ENCODE measurements around the gene NCKAP5.
A peak's percentile ranks its signal among the peaks of the same experiment; 100 is the strongest.

NCKAP5 gene

DNA sequence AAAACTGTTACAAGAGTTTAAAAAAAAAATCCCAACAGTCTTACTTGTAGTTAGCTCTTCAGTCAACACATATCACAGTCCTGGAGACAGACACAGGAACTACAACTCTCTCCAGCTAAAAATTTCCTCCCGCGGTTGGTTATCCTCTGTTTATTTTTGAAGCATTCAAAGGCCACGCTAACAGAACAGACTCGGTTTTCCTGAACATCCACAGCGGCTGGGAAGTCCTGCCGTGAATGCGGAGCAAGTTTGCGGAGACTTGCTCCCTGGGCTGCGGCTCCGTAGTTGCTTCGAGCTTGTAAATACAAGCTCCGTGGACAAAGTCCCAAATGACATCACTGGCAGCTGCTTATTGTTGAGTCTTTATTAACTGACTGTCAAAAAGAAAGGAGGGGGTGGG, at the start of gene NCKAP5:
NCKAP5 (minus strand) TSS at position 292 of the 400 bp plus-strand sequence. CDS start 50,937 bp downstream, outside the sequence.
- no peak for DNase-seq

- no peak for DNase-seq
Observed at GRCh38 chr2:133609664-133610063, 41.4 kb upstream of the NCKAP5 start.

GRCh38 chr2:133608291-133608690, 40.0 kb upstream of the NCKAP5 start:
- DNase-seq = no peak

DNA sequence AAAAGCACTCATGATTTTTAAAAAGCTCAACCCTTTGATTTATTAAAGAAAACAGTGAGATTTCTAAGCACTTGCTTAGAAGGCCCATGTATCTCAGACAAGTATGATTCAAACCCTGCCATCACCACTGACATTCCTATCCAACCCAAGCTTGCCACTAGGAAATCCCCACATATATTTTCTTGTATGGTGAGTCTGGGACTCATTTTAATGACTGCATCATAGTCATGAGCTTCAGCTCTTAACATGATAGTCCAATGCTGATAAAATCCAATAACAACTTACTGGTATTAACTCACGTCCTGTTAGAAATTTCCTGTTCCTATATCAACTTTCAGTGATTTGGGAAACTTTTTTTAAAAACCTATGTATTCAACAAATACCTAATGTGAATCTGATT, 39.4 kb upstream of the NCKAP5 start:
- DNase-seq = no peak

DNA sequence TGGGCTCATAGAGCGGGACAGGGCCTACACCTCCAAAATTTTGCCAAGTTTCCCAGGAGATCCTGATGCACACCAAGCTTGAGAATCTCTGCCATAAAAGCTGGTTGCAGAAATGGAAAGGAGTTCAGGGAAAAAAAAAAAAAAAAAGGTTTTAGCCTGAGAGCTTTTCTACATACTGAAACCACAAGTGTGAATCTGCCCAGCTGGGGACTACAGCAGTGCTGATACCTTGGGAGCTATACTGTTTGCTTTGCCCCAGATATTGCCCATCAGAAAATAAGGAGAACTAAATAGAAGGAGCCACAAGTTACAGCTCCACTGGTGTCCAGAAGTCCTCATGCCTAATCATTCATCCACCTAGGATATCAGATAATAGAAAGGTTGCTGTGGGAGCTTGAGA, 38.4 kb upstream of the NCKAP5 start:
- no peak for DNase-seq

GRCh38 chr2:133605766-133606137, 37.5 kb upstream of the NCKAP5 start:
- DNase-seq = no peak

GRCh38 chr2:133605011-133605765, 36.9 kb upstream of the NCKAP5 start:
- no peak for DNase-seq

GRCh38 chr2:133603109-133603508, 34.8 kb upstream of the NCKAP5 start:
- DNase-seq = no peak

DNA sequence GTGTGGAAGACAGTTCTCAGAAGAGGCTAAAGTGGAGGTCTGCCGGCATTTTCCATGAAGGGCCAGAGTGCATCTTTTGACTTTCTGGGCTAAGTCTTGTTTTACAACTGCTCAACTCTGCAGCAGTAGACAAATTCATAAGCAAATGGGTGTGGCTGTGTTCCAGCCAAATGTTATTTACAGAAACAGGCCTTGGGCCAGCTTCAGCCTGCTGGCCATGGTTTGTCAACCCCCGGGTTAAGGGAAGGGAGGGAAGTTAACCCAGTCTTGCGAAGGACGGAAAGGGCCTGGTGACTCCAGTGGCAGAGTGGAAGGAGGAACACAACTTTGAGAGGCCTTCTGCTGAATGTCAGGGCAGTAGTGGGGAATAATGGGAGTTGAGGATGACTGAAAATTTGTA, 34.3 kb upstream of the NCKAP5 start:
- DNase-seq = no peak

GRCh38 chr2:133600266-133600928, 32.1 kb upstream of the NCKAP5 start:
- no peak for DNase-seq

GRCh38 chr2:133599811-133600210, 31.5 kb upstream of the NCKAP5 start:
- no peak for DNase-seq

- no peak for DNase-seq
Observed at GRCh38 chr2:133599211-133599803, 31.0 kb upstream of the NCKAP5 start.

- no peak for DNase-seq
Observed at GRCh38 chr2:133598769-133599168, 30.5 kb upstream of the NCKAP5 start.

GRCh38 chr2:133596701-133597393, 28.6 kb upstream of the NCKAP5 start:
- DNase-seq = no peak

DNA sequence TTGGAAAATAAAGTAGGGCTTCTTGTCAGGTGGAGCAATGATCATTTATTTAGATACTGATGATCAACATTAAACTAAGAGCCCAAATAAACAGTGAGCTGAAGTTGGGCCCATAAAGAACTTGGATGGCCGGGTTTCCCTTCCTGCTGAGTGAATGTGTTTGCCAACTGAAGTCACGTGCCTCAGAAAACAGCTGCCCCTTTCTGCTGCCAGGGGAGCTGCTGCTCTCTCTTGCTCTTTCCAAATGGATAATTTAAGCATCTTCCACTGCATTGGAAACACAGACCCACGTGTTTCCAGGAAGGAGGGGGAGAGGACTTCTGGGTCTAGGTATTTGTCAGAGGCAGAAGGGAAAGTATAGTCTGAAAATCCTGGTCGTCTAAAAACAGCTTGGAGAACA, 22.9 kb upstream of the NCKAP5 start:
- peak; percentile 72 for DNase-seq

DNA sequence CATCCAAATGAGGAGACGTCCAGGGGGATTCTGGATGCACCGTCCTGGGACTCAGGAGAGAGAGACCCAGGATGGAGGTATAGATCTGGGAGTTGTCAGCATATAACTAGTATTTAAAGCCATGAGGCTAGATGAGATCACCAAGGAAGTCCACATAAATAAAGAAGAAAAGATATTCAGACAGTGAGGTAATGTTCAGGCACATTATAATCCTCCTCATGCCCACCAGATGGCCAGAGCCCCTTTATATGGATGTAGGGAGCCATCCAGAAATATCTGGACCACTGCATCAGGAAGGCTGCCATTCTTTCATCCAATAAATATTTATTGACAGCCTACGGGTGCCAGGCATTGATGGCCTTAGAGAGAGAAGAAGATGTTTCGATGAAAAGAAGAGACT, 21.2 kb upstream of the NCKAP5 start:
- no peak for DNase-seq

DNA sequence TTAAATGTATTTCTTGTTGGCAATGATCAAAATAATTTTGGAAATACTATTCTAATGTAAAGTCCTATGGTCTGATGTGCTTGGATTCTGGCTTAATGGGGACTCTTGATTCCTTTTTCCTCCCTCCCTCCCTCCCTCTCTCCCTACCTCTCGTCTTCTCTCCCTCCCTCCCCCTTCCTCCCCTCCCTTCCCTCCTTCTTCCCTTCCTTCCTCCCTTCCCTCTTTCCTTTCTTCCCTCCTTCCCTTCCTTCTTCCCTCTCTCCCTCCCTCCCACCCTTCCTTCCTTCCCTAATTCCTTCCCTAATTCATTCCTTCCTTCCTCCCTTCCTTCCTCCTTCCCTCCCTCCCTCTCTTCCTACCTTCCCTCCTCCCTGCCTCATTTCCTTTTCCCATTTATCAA, 19.9 kb upstream of the NCKAP5 start:
- no peak for DNase-seq

- DNase-seq = no peak
Observed at GRCh38 chr2:133586978-133587377, 18.7 kb upstream of the NCKAP5 start.

- DNase-seq = peak; percentile 25
Observed at GRCh38 chr2:133581010-133581760, 12.9 kb upstream of the NCKAP5 start.

DNA sequence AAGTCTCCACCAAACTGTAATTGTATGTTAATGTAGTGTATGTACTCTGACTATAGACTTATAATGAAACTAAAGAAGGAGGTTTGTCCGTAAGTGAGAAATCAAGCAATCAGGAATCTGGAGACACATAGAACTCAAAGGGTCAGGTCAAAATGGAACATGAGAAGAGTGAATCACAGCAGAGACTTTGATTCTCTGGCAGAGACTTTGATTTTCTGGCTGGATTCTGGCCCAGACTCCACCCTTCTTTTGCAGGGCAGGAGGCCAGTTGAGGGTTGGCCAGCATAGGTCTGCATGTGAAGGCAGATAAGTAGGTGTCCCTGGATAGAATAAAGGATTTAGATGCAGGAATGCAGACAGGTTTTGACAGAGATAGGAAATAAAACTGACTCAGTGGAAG, 11.0 kb upstream of the NCKAP5 start:
- no peak for DNase-seq

GRCh38 chr2:133576714-133577113, 8.5 kb upstream of the NCKAP5 start:
- DNase-seq = no peak

- DNase-seq = no peak
Observed at GRCh38 chr2:133574620-133575019, 6.4 kb upstream of the NCKAP5 start.

GRCh38 chr2:133574186-133574585, 5.9 kb upstream of the NCKAP5 start:
- no peak for DNase-seq
